HL-60/S4 treated with retinoic acid at 250 ng/mL for 4 days and 3 days (cell line): ENCODE measurements around the gene KCNH4.
"Not testable (repeated sequence)": the region's sequence is repeated elsewhere in the genome, so short reads cannot be mapped to it uniquely, and the experiment has no call there.

ENCODE experiments used
- in situ Hi-C: fragments of 300-500 bp; cut with MboI; formaldehyde crosslinking; loops from 2 replicates; pipeline ENCODE4 v1.7.0; 2022; ENCODE audit warnings: low sequenced_read_pairs

Gene KCNH4

GRCh38 chr17:42140690-42141089 lies 40.3 kb downstream of the KCNH4 start:
- in situ Hi-C loops = not testable (repeated sequence)

- in situ Hi-C loops = no loop called here
Measured at GRCh38 chr17:42138749-42139492, 42.0 kb downstream of the KCNH4 start.

- in situ Hi-C loops = no loop called here
Measured at GRCh38 chr17:42136654-42137051, 44.3 kb downstream of the KCNH4 start.

GRCh38 chr17:42135664-42136653 lies 45.0 kb downstream of the KCNH4 start:
- in situ Hi-C loops = no loop called here

GRCh38 chr17:42135151-42135550 lies 45.8 kb downstream of the KCNH4 start:
- in situ Hi-C loops = no loop called here

GRCh38 chr17:42133461-42134041 lies 47.4 kb downstream of the KCNH4 start:
- in situ Hi-C loops = no loop called here

- in situ Hi-C loops = no loop called here
Measured at GRCh38 chr17:42132941-42133340, 48.0 kb downstream of the KCNH4 start.

- in situ Hi-C loops = no loop called here
Measured at GRCh38 chr17:42131981-42132432, 48.9 kb downstream of the KCNH4 start.

GRCh38 chr17:42131232-42131631 lies 49.7 kb downstream of the KCNH4 start:
- in situ Hi-C loops = no loop called here

- in situ Hi-C loops = no loop called here
Measured at GRCh38 chr17:42130310-42130936, 50.5 kb downstream of the KCNH4 start.

GRCh38 chr17:42129109-42129837 lies 51.7 kb downstream of the KCNH4 start:
- in situ Hi-C loops = no loop called here

- in situ Hi-C loops = no loop called here
Measured at GRCh38 chr17:42127414-42127813, 53.5 kb downstream of the KCNH4 start.

- in situ Hi-C loops = no loop called here
Measured at GRCh38 chr17:42126836-42127235, 54.1 kb downstream of the KCNH4 start.

GRCh38 chr17:42125565-42125964 lies 55.4 kb downstream of the KCNH4 start:
- in situ Hi-C loops = no loop called here

GRCh38 chr17:42124256-42124655 lies 56.7 kb downstream of the KCNH4 start:
- in situ Hi-C loops = loop anchor here (25.0 kb wide), 1 partner anchor 387 kb away; the partner anchor contains the start of gene HAP1

GRCh38 chr17:42122371-42123303 lies 58.3 kb downstream of the KCNH4 start, which contains the start of gene HSPB9:
Gene HSPB9, plus strand, starts transcription at chr17:42122804. Its CDS starts 47 bp downstream, at chr17:42122851.
- in situ Hi-C loops = loop anchor here (25.0 kb wide), 1 partner anchor 385 kb away; the partner anchor contains the start of gene HAP1

GRCh38 chr17:42120770-42121769 lies 59.9 kb downstream of the KCNH4 start, which contains the start of gene KAT2A:
Gene KAT2A, minus strand, starts transcription at chr17:42121367. Its CDS starts 63 bp downstream, at chr17:42121304.
- in situ Hi-C loops = loop anchor here (25.0 kb wide), 1 partner anchor 384 kb away; the partner anchor contains the start of gene HAP1
